Measurements from ENCODE around the gene MYO10.

DNA sequence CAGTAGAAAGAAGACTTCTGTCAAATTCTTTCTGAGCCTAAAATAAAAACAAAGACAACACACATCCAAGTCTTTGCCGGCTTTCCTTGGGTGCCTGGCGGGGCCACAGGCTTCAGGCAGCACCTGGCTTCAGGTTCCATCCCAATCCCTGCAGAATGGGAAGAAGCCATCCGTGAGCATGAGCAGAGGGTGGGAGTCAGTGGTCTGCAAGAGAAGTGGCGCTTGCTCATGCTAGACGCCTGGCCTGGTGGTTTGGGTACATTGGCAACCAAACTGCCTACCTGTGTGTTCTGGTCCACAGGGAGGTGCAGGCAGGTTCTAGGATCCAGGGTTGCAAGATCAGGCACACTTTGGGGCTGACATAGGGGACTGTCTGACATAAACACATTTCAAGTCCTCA is 271.7 kb downstream of the MYO10 start:
- TF ChIP-seq JUND (IDR thresholded peaks at IDR 0.05; ENCODE audit: low read length) (no peak), EP300 (IDR thresholded peaks at IDR 0.05; ENCODE audit: borderline replicate concordance in 1 of 2, low read depth in 2 of 2, low read length in 2 of 2) (no peak), ASH2L (IDR thresholded peaks at IDR 0.05; ENCODE audit: low read length) (no peak), GTF2F1 (IDR thresholded peaks at IDR 0.05; ENCODE audit: borderline replicate concordance, low read depth, low read length) (no peak), HDAC6 (IDR thresholded peaks at IDR 0.05; ENCODE audit: low read depth, low read length) (no peak), POLR2A (IDR thresholded peaks at IDR 0.05; ENCODE audit: control extremely low read depth in 1 of 2, low read depth in 2 of 2, low read length in 2 of 2) (peak in 1 of 2 experiments; percentile 27; a peak in 1 of 3 replicates), CHD1 (IDR thresholded peaks at IDR 0.05; ENCODE audit: low read depth, low read length) (no peak), TCF12 (IDR thresholded peaks at IDR 0.05; ENCODE audit: low read depth, low read length) (no peak), YY1 (IDR thresholded peaks at IDR 0.05; ENCODE audit: low read depth, low read length) (no peak)
- TF ChIP-seq, protein P1, sequence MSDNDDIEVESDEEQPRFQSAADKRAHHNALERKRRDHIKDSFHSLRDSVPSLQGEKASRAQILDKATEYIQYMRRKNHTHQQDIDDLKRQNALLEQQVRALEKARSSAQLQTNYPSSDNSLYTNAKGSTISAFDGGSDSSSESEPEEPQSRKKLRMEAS (IDR thresholded peaks at IDR 0.05): no peak
